Vagina (tissue), 2 donors: ENCODE data around the gene LZIC.

ENCODE experiments used
- CTCF ChIP-seq, 3 experiments: fragments of 450-650 bp in 2 of 3; fragments of 200-600 bp in 1 of 3; sonication (generic) in 1 of 3; IDR thresholded peaks; one replicate each; pipeline ENCODE4 v1.5.1; 2017 to 2019; ENCODE audit warnings: antibody characterized with exemption in 3 of 3, mild to moderate bottlenecking in 2 of 3, moderate library complexity in 2 of 3
- POLR2AphosphoS5 ChIP-seq, 2 donors: sonication (generic); formaldehyde crosslinking; IDR thresholded peaks; one replicate each; pipeline ENCODE4 v1.9.0; 2017; ENCODE audit warnings: antibody characterized with exemption in 2 of 2, mild to moderate bottlenecking in 2 of 2, low read depth in 1 of 2; ENCODE audit not compliant: insufficient read depth in 1 of 2

- TF ChIP-seq POLR2AphosphoS5 (IDR thresholded peaks at IDR 0.05; ENCODE audit: insufficient read depth in 1 of 2, low read depth in 1 of 2) (no peak), CTCF (IDR thresholded peaks at IDR 0.05) (no peak)
Measured at GRCh38 chr1:9902060-9902452, 41.1 kb downstream of the LZIC start.
